GM06990 (cell line): Measurements from ENCODE around the gene TRABD2A.
A peak's percentile ranks its signal among the peaks of the same experiment; 100 is the strongest.

Experiments
- DNase-seq: peaks from one replicate; pipeline ENCODE4 v3.0.0-alpha.2; 2011; ENCODE audit not compliant: insufficient read length; ENCODE audit errors: extremely low read depth
- H3K27me3 ChIP-seq: replicated peaks from 2 replicates; pipeline ENCODE4 v1.6.0; 2011; ENCODE audit warnings: low read length; ENCODE audit not compliant: control insufficient read depth, insufficient read depth
- H3K36me3 ChIP-seq: 2 replicates; pipeline ENCODE4 v1.5.1; 2011; ENCODE audit warnings: low read length; ENCODE audit not compliant: control insufficient read depth, insufficient read depth
- H3K4me3 ChIP-seq: replicated peaks from 2 replicates; pipeline ENCODE4 v1.5.1; 2011; ENCODE audit warnings: low read depth, mild to moderate bottlenecking, control low read depth, low read length
- CTCF ChIP-seq: IDR thresholded peaks from 2 replicates; pipeline ENCODE4 v1.5.1; 2011; ENCODE audit warnings: low read length, control low read depth, mild to moderate bottlenecking, inconsistent platforms; ENCODE audit not compliant: insufficient read depth, poor library complexity, severe bottlenecking

Gene TRABD2A

GRCh38 chr2:84833481-84834150, 47.3 kb downstream of the TRABD2A start:
- Histone ChIP-seq H3K4me3 (no peak overlapping the region), H3K36me3 (no peaks in the 10 kb centered on the region), H3K27me3 (no peaks in the 10 kb centered on the region)
- TF ChIP-seq CTCF, result no peak
- DNase-seq, result no peak

- Histone ChIP-seq H3K27me3 (no peaks in the 10 kb centered on the region), H3K4me3 (no peak overlapping the region), H3K36me3 (no peaks in the 10 kb centered on the region)
- TF ChIP-seq CTCF, result no peak
- DNase-seq, result peak; percentile 18
Measured at GRCh38 chr2:84832772-84833461, 48.0 kb downstream of the TRABD2A start.

- Histone ChIP-seq H3K4me3 (no peak overlapping the region), H3K36me3 (no peaks in the 10 kb centered on the region), H3K27me3 (no peaks in the 10 kb centered on the region; the same call in 1 of the 2 replicates)
- no peak for TF ChIP-seq CTCF
- no peak for DNase-seq
Measured at GRCh38 chr2:84830758-84831500, 50.0 kb downstream of the TRABD2A start.

GRCh38 chr2:84830095-84830494, 50.8 kb downstream of the TRABD2A start:
- no peaks in the 10 kb centered on the region; the same call in 1 of the 2 replicates for H3K27me3 ChIP-seq
- no peak for TF ChIP-seq CTCF
- H3K4me3 ChIP-seq, result no peak overlapping the region
- H3K36me3 ChIP-seq, result no peaks in the 10 kb centered on the region
- no peak for DNase-seq

GRCh38 chr2:84829693-84830092, 51.2 kb downstream of the TRABD2A start:
- Histone ChIP-seq H3K4me3 (no peak overlapping the region), H3K36me3 (no peaks in the 10 kb centered on the region), H3K27me3 (no peaks in the 10 kb centered on the region; the same call in 1 of the 2 replicates)
- DNase-seq, result no peak
- TF ChIP-seq CTCF, result no peak
